GM21528 (cell line): Measurements from ENCODE around the gene ZNF431.
"Not testable (repeated sequence)": the region's sequence is repeated elsewhere in the genome, so short reads cannot be mapped to it uniquely, and the experiment has no call there.

ENCODE experiments used
- ATAC-seq: cut with Tn5 transposase; IDR thresholded peaks from one replicate; pipeline ENCODE4 v1.9.1; 2021; ENCODE audit warnings: mild to moderate bottlenecking, moderate library complexity; ENCODE audit not compliant: unreplicated experiment, low FRiP score

ZNF431 gene

DNA sequence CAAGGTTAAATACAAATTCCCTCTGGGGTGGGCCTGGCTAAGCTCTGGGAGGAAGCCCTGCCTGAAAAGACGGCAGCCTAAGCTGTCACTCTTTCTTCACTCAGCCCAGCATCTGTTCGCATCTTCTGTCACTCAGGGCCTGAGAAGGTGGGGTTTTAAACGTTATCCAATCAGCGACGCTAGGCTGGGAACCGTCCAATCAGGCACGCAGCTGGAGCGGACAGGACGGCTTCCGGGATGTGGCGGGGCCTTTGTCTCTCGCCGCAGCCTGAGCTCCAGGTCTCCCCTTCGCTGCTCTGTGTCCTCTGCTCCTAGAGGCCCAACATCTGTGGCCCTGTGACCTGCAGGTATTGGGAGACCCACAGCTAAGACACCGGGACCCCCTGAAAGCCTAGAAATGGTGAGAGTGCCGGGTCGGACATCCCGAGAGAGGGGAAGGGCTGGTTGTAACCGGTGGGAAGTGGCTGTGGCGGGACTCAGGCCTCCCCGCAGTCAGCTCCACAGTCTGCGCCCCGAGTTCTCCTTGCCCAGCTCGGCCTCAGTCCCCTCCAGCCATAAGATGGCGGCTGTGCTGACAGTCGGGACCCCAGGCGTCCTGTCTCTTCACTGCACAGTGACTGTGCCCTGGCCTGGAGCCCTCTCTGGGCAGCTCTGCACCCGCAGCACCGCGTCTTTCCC is at the start of gene ZNF431:
Gene ZNF431, plus strand, starts transcription at position 254 of the 678 bp plus-strand sequence. Its CDS starts 144 bp downstream, at position 398.
- ATAC-seq: peak; percentile 96

DNA sequence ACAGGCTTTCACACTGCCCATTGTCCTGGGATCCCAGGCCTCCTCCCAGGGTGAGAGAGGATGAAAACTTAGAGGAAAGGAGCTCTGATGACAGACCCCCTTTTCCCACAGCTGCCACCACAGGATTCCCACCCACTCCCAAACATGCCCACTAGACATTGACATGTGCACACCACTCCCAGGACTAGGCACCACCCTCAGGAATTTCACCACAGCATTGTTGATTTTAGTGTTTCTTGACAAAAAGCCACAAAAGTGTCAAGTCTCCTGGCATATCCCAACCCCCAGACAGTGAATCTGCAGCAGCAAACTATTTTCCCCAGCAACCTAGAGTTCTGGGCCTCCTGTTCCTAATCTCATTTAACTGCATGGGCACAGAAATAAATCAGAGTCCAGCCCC is 49.7 kb upstream of the ZNF431 start:
- ATAC-seq: no peak

DNA sequence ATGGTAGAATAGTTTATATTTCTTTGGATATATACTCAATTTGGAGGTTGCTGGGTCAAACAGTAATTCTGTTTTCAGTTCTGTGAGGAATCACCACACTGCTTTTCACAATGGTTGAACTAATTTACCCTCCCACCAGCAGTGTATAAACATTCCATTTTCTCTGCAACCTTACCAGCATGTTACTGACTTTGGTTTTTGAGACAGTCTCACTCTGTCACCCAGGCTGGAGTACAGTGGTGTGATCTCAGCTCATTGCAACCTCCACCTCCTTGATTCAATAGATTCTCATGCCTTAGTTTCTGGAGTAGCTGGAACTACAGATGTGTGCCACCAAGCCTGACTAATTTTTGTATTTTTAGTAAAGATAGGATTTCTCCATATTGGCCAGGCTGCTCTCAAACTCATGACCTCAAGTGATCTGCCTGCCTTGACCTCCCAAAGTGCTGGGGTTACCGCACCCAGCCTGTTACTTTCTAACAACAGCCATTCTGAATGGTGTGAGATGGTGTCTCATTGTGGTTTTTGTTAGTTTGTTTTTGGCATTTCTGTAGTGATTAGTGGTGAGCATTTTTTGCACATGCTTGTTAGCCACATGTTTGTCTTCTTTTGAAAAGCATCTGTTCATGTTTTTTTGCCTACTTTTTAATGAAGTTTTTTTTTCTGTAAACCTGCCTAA is 47.4 kb upstream of the ZNF431 start:
- no peak for ATAC-seq

DNA sequence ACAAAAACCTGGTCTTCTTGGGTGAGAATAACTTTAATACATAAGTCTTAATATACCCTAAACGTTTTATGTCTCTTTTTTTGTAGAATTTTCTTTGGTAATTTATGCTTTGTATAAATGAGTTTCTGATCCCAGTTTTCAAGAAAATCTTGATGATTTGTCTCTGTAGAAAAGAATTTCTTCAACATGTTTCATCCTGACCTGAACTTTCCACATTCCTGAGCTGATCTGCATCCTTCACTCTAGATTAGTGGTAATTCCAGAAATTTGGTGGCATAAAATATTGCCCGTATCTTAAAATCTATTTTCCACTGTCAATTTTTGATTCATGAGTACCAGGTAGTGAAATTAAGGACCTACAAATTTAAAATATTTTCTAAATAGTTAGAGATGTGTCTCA is 43.5 kb upstream of the ZNF431 start:
- ATAC-seq: no peak

DNA sequence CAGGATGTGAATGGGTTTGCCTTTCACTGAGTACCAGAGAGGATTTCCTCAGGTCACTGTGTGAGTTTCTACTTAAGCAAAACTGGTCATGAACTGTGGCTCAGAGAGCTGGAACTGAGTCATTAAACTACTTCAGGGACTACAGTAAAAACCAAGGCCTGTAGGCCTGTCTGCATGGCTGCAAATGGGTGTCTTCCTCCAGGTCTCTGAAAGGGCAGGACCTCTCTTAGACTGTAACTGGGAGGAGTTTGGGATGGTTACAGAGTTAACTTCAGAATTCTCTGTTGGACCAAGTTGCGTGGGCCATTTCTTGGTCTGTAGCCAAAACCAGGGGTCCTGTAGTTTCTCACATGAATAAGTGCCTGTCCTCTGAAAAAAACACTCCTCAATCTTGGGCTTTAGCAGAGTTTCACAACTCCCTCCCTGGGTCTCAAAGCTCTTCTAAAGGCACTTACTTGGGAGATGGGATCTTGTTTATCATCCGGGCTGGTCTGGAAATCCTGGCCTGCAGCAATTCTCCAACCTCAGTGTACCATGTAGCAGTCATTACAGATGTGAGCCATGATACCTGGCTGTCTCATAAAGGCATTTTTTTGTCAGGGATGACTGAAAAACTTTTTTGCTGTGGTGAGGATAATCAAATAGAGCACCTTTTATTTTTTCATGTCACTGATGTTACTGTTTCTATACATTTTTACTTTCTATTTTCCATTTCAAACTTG is 40.2 kb upstream of the ZNF431 start:
- ATAC-seq: no peak

DNA sequence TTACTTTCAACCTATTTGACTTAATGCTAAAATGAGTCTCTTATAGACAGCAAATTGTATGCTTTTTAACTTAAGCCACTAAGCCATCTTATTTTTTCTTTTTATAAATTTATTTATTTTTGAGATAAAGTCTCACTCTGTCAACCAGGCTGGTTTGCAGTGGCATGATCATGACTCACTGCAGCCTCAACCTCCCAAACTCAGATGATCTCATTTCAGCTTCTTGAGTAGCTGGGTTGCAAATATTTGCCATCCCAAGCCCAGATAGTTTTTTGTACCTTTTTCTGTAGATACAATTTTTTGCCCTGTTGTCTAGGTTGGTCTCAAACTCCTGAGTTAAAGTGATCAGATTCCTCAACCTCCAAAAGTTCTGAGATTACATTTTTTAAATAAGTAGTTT is 32.7 kb upstream of the ZNF431 start:
- no peak for ATAC-seq

DNA sequence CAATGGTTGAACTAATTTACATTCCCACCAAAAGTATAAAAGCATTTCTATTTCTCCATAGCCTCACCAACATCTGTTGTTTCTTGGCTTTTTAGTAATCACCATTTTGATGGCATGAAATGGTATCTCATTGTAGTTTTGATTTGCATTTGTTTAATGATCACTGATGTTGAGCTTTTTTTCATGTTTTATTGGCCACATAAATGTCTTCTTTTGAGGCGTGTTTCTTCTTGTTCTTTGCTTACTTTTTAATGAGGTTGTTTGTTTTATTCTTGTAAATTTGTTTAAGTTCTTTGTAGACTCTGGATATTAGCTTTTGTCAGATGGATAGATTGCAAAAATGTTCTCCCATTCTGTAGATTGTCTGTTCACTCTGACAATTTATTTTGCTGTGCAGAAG is 31.7 kb upstream of the ZNF431 start:
- no peak for ATAC-seq

DNA sequence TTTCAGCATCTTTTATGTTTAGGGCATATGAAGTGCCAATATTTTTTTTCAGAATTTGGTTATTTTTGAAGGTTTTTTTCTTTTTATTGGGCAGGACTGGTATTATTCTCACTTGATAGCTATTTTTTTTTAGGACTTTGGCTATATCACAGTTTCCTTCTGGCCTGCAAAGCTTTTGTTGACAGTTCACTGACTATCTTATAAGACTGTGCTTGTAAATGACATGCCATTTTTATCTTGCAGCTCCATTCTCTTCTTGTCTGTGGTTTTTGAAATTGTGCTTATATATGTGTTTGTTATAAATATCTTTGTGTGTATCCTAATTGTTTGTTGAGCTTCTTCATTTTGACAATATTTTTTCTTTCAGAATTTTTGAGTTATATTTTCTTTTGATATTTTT is 26.4 kb upstream of the ZNF431 start:
- no peak for ATAC-seq

DNA sequence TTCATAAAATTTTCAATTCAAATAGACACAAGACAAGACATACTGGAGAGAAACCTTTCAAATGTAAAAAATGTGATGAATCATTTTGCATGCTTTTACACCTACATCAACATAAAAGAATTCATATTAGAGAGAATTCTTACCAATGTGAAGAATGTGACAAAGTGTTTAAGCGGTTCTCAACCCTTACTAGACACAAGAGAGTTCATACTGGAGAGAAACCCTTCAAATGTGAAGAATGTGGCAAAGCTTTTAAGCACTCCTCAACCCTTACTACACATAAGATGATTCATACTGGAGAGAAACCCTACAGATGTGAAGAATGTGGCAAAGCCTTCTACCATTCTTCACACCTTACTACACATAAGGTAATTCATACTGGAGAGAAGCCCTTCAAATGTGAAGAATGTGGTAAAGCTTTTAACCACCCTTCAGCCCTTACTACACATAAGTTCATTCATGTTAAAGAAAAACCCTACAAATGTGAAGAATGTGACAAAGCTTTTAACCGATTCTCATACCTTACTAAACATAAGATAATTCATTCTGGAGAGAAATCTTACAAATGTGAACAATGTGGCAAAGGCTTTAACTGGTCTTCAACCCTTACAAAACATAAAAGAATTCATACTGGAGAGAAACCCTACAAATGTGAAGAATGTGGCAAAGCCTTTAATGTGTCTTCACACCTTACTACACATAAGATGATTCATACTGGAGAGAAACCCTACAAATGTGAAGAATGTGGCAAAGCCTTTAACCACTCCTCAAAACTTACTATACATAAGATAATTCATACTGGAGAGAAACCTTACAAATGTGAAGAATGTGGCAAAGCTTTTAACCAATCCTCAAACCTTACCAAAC is 24.6 kb upstream of the ZNF431 start:
- no peak for ATAC-seq

DNA sequence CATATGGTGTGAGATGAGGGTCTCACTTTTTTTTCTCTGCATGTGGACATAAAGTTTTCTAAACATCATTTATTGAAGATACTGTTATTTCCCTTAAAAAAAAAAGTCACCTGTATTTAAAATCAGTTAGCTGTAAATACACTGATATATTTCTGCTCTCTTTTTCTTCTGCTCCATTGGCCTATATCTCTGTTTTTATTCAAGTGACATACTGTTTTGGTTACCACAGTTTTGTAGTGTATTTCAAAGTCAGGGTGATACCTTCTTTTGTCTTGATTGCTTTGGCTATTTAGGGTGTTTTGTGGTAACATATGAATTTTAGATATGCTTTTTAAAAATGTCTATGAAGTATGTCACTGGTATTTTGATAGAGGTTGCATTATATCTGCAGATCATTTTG is 15.8 kb upstream of the ZNF431 start:
- no peak for ATAC-seq

DNA sequence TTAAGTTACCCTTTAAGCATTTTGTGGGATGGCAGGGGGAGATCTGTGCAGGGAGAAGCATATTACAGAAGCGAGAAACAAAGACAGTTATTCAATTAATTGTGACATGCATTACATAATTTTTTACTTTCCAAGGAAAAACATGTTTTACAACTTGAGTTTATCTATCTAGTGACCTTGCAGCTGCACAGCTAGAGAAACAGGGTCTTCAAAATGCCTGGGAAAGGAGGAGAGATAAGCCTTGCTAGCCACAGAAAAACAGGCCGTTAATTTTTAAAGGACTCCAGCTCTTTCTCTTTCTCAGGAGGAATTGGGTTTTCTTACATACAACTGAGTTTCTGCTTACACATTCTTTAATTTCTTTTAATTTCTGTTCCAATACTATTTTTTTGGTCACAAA is 14.8 kb upstream of the ZNF431 start:
- no peak for ATAC-seq

DNA sequence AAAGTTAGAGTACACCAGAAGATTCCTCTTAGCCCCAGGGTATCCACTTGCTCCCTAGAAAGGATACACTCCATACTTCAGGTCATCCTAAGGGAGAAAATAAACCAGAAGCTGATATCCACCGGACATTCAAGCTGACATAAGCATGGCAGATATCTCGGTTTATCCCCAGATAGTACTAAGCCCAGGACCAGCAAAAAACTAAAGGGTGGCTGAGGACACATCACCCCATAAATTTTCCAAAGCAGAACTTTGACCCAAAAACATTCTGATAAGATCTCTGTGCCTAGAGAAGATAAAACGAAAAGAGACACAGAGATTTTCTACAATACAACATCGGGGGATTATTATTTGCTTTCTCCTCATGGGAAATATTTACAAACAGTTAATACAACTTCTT is 13.9 kb upstream of the ZNF431 start:
- no peak for ATAC-seq

DNA sequence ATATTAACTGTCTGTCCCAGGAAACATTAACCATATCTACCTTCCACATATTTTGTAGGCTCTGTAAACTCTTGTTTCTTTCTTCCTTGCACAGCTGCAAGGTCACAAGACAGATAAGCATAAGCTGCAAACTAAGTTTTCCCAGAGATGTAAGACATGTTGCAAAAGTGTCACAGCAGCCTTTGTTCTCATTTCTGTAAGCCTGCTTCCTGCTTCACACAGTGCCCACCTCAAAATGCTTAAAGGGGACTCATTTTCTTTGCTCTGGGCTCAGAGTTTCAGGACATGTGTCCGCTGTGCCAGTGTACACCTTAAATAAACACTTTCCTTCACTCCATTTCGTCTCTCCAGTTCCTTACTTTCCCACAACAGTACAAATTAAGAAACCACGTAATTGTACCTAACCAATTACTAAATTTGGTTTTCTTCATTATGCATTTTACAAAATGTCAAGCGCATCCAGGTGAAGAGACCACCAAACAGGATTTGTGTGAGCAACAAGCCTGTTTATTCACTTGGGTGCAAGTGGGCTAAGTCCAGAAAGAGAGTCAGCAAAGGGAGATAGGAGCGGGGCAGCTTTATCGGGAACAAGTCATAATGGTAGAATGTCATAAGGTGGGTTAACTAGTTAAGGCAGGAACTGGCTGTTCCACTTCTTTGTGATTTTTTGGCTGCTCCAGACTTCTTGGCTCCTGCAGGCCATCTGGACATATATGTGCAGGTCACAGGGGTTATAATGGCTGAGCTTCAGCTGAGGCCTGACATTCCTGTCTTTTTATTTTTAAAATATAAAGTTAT is 12.7 kb upstream of the ZNF431 start:
- no peak for ATAC-seq

DNA sequence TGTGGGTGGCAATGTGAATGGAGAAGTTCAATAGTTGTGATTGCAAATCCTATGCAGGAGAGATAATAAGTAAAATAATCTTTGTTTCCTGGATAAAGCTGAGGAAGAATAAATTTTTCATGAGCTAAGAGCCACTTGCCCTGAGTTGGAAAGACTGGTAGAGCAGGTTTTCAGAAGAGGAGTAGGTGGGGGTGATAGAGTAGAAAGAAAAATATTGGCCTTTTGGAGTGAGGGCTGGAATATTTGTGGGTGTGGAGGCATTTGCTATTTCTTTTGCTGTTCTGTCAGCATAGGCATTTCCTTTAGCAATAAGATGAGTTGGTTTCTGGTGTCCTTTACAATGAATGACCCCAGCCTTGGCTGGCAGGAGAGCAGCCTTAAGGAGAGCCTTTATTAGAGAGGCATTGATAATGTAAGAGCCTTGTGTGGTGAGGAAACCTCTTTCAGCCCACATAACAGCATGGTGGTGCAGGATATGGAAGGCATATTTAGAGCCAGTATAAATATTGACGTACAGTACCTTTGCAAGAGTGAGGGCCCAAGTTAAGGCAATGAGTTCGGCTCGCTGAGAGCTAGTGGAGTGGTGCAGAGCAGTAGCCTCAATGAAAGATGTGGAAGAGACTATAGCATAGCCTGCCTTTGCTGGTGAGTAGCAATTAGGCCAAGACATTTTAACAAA is 11.6 kb upstream of the ZNF431 start:
- no peak for ATAC-seq

DNA sequence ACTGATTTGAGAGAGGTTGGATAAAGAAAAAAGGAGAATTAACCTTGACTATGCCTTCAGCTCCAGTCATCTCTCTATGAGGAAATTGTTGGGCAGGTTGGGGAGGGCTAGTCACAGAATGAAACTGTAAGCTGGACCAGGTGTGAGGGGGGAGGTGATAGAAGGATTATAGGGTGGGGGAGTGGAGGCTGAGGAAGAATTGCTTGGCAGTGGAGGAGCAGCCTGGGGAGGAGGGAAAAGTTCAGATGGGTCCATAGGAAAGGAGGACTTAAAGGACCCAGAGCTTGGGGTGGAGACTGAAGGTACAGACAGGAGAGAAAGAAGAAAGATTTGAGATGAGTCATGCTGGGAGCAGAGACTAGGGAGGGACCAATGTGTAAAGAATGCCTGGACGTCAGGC is 8.2 kb upstream of the ZNF431 start:
- ATAC-seq: no peak

DNA sequence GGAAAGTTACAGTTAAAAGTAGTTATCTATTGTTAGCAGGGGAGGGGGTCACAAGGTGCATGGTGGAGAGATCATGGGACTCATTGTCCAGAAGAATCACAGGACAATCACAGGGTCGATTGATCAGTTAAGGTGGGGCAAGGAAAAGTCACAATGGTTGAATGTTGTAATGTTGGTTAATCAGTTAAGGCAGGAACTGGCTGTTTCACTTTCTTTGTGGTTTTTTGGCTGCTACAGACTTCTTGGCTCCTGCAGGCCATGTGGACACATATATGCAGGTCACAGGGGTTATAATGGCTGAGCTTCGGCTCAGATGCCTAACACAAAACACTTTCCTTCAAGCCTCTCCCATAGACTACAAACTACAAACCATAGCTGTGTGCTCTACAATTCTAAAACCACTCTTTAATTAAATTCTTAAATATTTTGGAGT is 6.9 kb upstream of the ZNF431 start:
- no peak for ATAC-seq

DNA sequence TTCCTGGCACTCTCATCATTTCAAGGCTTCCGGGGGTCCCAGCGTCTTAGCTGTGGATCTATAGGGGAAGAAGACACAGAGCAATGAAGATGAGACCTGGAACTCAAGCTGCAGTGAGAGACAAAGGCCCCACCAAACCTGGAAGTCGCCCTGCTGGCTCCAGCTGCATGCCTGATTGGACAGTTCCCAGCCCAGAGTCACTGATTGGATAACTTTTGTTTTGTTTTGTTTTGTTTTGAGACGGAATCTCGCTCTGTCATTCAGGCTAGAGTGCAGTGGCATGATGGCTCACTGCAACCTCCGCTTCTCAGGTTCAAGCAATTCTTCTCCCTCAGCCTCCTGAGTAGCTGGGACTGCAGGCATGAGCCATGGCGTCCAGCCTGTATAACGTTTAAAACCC is 6.4 kb upstream of the ZNF431 start:
- no peak for ATAC-seq

DNA sequence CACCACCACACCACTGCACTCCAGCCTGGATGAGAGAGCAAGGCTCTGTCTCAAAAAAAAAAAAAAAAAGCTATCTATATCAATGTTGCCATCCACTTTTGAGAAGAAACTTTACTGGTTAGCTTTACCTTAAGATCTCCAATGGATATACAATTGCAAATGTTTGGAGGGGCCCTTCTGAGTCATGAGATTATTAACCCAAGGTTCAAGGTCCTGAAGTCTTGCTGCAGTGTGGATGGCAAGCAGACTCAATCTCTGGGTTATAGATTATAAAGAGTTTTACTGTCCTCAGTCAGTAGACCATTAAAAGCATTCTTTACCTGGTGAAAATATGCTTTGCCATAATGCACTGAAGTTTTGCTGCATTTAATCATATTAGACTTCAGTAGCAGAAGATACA is 3.7 kb upstream of the ZNF431 start:
- ATAC-seq: no peak

DNA sequence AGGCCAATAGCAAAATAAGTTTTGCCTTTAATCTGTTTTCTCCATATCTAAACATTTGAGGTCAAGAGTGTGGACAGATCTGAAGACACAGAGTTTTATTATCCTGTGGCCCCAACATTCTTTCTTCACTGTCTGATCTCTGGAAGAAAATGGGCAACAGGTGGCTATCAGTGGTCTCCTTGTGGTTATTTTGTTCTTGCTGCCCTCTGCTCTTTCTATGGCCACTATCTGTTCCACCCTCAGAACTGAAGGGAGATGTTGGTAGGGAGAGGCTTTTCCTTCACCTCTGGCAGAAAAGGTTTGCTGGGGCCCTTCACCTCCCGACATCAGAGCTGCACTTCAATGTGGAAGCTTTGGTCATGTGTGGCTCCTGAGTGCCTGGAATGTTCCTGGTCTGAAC is 834 bp upstream of the ZNF431 start:
- ATAC-seq: not testable (repeated sequence)
